ENCODE measurements around the gene STAG1.
"Not testable (repeated sequence)": the region's sequence is repeated elsewhere in the genome, so short reads cannot be mapped to it uniquely, and the experiment has no call there.

DNA sequence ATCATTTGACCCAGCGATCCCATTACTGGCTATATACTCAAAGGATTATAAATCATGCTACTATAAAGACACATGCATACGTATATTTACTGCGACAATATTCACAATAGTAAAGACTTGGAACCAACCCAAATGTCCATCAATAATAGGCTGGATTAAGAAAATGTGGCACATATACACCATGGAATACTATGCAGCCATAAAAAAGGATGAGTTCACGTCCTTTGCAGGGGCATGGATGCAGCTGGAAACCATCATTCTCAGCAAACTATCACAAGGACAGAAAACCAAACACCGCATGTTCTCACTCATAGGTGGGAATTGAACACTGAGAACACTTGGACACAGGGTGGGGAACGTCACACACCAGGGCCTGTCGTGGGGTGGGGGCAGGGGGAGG is 237.6 kb downstream of the STAG1 start:
- TF ChIP-seq, protein P1, sequence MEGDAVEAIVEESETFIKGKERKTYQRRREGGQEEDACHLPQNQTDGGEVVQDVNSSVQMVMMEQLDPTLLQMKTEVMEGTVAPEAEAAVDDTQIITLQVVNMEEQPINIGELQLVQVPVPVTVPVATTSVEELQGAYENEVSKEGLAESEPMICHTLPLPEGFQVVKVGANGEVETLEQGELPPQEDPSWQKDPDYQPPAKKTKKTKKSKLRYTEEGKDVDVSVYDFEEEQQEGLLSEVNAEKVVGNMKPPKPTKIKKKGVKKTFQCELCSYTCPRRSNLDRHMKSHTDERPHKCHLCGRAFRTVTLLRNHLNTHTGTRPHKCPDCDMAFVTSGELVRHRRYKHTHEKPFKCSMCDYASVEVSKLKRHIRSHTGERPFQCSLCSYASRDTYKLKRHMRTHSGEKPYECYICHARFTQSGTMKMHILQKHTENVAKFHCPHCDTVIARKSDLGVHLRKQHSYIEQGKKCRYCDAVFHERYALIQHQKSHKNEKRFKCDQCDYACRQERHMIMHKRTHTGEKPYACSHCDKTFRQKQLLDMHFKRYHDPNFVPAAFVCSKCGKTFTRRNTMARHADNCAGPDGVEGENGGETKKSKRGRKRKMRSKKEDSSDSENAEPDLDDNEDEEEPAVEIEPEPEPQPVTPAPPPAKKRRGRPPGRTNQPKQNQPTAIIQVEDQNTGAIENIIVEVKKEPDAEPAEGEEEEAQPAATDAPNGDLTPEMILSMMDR (IDR thresholded peaks at IDR 0.05): not testable (repeated sequence)
- not testable (repeated sequence) for TF ChIP-seq POLR2AphosphoS5 (IDR thresholded peaks at IDR 0.05; ENCODE audit: low read depth, low read length); TCF7L2 (IDR thresholded peaks at IDR 0.05; ENCODE audit: low read depth, low read length); SIN3A (IDR thresholded peaks at IDR 0.05; ENCODE audit: borderline replicate concordance, insufficient read depth, low read depth, low read length)
- TF ChIP-seq, protein P2, sequence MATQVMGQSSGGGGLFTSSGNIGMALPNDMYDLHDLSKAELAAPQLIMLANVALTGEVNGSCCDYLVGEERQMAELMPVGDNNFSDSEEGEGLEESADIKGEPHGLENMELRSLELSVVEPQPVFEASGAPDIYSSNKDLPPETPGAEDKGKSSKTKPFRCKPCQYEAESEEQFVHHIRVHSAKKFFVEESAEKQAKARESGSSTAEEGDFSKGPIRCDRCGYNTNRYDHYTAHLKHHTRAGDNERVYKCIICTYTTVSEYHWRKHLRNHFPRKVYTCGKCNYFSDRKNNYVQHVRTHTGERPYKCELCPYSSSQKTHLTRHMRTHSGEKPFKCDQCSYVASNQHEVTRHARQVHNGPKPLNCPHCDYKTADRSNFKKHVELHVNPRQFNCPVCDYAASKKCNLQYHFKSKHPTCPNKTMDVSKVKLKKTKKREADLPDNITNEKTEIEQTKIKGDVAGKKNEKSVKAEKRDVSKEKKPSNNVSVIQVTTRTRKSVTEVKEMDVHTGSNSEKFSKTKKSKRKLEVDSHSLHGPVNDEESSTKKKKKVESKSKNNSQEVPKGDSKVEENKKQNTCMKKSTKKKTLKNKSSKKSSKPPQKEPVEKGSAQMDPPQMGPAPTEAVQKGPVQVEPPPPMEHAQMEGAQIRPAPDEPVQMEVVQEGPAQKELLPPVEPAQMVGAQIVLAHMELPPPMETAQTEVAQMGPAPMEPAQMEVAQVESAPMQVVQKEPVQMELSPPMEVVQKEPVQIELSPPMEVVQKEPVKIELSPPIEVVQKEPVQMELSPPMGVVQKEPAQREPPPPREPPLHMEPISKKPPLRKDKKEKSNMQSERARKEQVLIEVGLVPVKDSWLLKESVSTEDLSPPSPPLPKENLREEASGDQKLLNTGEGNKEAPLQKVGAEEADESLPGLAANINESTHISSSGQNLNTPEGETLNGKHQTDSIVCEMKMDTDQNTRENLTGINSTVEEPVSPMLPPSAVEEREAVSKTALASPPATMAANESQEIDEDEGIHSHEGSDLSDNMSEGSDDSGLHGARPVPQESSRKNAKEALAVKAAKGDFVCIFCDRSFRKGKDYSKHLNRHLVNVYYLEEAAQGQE (IDR thresholded peaks at IDR 0.05; ENCODE audit: insufficient read depth in 1 of 2, low read depth in 2 of 2, low read length in 1 of 2): not testable (repeated sequence)

All from Panc1 (cell line).